GM18861 (cell line): ENCODE results near the gene OR10Z1.

Experiments
- ATAC-seq: cut with Tn5 transposase; IDR thresholded peaks from one replicate; pipeline ENCODE4 v1.9.1; 2021; ENCODE audit not compliant: unreplicated experiment

OR10Z1 gene

DNA sequence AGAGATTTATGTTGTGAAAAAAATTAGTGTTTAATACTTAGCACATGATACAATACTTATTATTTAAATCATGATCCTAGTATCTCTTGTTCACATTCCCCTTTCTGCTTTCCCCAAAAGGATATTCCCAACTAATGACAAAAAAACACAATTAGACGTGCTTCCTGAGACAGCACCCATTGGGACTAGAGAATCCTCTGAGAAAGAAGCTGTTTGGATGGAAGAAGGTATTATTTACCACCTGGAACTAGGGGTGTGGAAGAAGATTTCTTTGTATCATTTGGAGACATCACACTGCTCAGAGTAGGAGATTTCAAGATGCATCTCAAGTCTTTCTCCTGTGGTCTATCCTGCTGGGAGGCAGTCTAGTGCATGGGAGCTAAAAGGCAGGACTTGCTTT lies at the start of gene OR10Z1:
Gene OR10Z1, plus strand, starts transcription at position 301 of the 400 bp plus-strand sequence. CDS start 1,171 bp downstream, outside the sequence.
- ATAC-seq, result no peak

DNA sequence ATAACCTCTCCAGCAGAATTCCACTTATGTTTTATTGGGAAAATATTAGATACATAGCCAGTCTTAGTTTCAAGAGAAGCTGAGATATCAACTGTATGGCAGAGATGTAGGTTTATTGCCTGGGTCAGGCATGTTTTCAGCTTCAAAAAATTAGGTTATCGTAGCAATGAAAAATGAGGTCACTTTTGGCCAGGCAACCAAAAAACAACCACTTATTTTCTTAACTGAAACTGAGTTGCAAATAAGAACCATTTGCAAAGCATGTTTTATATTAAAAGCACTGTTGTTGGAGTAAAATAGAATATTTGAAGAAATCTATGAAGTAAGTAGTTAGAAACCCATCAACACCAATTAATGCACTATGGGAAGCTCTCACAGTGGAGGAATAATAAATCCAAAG lies 45.4 kb upstream of the OR10Z1 start:
- no peak for ATAC-seq

DNA sequence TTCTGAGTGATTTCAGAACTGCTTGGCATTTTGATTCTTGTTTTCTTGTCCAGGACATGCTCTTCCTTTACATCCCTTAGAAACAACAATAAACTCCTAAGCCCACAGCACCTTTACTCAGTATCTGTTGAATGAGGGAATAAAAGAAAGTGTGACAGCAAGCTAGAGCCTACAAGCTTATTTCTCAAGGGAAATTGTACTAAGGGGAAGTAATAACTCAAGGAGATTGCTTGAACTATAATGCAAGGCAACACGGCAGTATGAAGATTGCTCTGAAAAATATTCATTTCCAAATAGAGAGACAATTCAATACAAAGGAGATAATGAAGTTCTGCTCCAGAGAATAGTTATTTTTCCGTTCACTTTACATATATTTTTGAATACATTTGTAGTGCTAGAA lies 41.2 kb upstream of the OR10Z1 start:
- no peak for ATAC-seq

- ATAC-seq, result no peak
These were observed 40.5 kb upstream of the OR10Z1 start for GRCh38 chr1:158564608-158565007.

DNA sequence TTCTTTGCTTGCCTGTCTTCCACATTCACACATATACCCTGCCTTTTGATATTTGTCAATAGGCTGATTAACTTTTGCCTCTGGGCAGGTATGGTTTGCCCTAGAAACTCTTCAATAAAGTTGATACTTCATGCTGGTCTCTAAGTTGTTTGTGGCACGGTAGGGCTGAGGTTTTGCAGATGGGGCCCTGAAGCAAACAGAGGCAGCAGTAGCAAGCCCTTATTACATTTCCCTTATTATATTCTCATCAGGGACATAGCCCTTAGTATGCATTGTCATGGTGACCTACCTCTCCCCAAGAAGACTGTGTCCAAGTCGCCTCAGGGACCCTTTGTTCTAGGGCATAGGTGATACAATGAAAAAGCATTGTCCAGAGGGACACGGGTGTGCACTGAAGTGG lies 34.6 kb upstream of the OR10Z1 start, which contains the start of gene OR6P1:
Gene OR6P1, minus strand, starts transcription at position 101 of the 400 bp plus-strand sequence. CDS start 6,976 bp downstream, outside the sequence.
- ATAC-seq, result no peak

DNA sequence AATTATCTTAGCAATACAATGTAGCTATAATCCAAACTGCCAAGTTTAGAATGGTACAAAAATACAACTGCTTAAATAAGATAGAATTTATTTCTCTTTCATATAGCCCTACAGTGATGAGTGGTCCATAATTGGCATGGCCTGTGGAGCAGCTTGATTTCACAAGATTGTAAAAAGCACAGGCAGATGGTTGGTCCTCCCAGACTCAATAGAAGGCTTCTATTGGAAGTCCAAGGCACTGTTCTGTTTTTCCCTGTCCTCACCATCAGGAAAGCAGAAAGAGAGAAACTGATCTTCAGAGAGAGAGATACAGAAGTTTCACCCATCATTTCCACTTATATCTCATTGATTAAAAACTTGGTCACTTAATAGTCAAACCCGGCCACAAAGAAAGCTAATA lies 32.8 kb upstream of the OR10Z1 start:
- ATAC-seq, result no peak

DNA sequence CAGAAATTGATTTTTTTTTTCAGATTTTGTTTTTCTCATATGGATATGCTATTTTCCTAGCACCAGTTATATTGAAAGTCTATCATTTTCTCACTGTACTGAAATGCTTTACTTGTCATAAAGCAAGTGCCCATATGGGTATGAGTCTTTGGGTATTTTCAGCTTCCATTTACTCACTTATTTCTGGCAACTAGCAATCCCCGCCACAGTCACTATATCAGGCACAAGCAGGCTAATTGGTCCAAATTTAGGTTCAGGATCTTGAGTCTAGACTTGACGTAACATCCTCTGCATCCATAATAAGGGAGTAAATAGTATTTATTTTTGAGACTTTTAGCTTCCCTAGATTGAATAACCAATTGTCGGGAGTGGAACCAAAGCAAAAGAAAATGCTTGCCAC lies 27.5 kb upstream of the OR10Z1 start:
- no peak for ATAC-seq

DNA sequence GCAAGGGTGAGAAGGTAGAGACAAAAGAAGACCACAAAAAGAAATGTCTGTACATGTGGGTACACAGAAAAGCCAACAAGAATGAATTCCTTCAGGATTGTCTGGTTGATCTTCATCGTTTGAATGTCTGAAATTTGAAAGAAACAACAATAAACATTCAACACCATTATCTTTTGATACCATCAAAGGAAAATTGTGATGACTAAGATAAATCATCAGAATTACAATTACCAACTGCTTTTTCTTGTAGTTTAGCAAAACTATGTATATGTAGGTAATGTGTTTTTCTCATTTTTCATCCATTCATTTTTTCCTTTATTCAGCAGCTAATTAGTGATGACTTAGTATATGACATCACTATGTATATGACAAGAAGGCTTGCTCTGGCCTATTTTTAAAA lies 25.3 kb upstream of the OR10Z1 start, which contains the start of gene OR10X1:
Gene OR10X1, minus strand, starts transcription at position 167 of the 400 bp plus-strand sequence. Its CDS starts 0 bp downstream, at position 167.
- ATAC-seq, result no peak

- no peak for ATAC-seq
These were observed 21.1 kb upstream of the OR10Z1 start for GRCh38 chr1:158583962-158584361.

DNA sequence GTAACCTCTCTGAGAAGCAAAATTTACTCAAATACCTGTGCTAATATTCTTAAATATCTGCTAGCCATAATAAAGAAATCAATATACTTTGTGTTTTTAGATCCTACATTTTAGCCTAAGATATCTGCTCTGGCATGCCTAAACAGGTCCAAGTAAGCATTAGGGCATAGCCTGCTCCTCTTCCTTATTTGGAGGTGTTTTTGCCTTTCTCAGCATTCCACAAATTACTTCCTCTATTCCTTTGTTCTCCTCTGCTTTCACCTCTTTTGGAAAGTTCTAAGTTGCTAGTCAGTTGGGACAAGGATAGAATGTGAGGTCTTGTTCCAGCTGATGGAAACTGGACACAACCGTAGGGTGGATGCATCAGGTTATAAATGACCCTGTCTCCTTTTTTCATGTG lies 18.1 kb upstream of the OR10Z1 start:
- ATAC-seq, result no peak

- no peak for ATAC-seq
These were observed 4.3 kb upstream of the OR10Z1 start for GRCh38 chr1:158600735-158601134.

DNA sequence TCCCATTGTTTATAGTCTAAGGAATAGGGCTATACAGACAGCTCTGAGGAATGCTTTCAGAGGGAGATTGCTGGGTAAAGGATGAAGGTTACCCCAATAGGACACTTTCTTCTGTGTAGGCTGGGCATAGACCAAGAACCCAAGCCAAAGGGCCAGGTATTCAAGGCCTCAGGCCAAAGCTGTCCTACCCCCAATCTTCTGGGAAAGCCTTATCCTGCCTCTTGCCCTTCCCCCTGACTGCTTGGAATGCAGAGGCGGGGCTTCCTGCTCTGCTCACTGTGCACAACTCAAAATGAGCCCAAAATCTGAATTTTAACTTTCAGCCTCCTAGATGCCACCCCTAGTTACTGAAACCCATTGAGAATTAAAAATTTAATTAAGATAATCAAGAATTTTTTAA lies 2.2 kb downstream of the OR10Z1 start:
- ATAC-seq, result no peak

DNA sequence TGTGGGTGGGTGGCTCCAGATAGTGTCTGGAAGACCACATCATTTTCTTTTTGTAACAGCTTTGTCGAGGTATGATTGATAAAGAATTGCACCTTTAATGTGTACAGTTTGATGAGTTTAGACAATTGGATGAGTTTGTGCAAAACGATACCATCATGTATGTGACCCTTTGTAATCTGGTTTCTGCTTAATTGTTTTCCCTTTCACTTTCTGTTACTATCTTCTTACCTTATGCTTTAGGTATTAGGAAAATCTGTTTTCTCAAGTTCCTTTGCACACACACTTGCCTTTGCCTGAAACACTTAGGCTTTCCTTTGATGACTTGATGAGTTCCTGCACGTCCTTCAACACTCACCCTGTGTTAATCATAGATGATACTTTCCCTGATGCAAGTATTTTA lies 6.8 kb downstream of the OR10Z1 start:
- no peak for ATAC-seq

- ATAC-seq, result no peak
These were observed 8.7 kb downstream of the OR10Z1 start for GRCh38 chr1:158613764-158614163.

DNA sequence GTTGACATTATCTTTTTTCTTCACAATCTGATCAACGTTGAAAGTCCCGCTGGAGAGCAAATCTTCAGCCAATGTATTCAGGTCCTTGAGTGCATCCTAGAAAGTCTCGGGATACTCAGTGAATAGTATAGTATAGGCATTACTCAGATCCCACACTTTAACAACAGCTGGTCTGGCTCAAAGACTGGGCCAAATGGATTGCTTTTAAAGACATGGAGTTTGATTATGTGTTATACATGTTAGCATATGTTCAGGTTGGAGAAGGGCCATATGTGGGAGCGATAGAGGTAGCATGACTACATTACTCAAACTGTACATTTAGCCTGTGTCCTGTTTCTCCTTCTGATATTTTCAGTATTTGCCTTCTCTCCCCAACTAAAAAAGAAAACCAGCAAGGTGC lies 33.1 kb downstream of the OR10Z1 start:
- no peak for ATAC-seq

GRCh38 chr1:158638904-158639303 lies 33.8 kb downstream of the OR10Z1 start:
- ATAC-seq, result no peak

GRCh38 chr1:158644449-158644848 lies 39.4 kb downstream of the OR10Z1 start:
- ATAC-seq, result no peak

DNA sequence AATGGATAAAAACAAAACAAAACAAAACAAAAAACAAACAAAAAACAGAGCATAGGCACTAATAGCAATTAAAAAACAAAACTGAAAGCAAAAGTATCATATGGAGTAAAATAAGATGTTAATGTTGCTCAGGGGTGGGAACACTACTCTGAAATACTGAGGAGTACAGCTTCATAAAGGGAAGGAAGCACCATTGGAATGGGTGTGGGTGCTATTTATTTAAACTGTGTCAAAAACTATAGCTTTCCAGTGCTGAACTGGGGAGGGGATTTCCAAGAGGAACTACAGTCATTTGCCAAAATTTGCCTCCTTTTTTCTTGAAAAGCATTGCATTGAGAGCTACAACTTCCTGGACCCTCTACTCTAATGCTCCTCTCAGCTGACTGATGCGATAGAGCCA lies 41.4 kb downstream of the OR10Z1 start:
- no peak for ATAC-seq

- no peak for ATAC-seq
These were observed 44.0 kb downstream of the OR10Z1 start for GRCh38 chr1:158649052-158649451.

DNA sequence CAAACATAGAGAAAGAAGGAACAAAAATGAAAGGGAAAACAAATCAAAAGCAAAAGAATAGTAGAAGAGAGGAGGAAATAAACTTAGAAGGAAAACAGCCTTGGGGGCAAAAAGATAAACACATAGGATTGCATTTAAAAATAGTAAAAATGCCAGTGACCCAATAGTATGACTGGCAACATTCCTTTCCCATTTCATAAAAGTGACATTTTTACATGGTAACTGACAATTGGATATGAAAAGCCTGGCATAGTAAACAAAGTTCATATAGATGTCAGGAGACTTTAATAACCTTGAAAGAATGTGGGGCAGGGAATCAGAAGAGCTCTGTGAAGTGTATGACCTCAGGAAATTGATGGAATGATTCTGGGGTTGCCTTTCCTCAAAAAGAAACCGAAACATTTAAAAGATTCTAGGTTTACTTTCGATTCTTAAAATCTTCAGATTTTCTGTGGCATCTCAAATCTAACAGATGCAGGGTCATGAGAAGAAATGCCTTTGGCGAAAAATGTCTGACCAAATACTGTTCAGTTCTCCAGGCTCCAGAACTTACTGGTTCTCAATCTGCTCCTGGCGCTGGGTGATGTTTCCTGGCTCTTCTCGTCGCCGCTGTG lies 47.8 kb downstream of the OR10Z1 start:
- no peak for ATAC-seq

- no peak for ATAC-seq
These were observed 49.0 kb downstream of the OR10Z1 start for GRCh38 chr1:158654086-158654485.

DNA sequence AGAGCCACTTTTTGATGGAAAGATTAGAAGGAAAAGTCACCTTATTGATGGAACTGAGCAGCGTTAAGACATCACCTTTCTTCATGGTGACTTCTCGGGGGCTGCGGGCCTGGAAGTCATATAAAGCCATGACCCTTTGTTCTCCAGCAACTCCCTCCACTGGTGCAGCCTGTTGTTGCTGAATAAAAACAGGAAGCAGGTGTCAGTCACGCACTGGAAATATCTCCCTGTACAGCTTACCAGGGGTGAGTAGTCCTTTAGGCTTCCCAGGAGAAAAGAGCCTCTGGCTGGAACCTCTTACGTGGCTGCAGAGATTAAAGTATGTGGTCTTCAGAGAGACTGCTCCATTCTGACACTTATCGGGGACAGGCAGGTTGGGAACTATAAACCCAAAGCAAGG lies 49.5 kb downstream of the OR10Z1 start:
- no peak for ATAC-seq
